RCC 7860 (cell line): ENCODE measurements around the gene TRIM2.

Experiments
- DNase-seq: peaks from one replicate; pipeline ENCODE4 v3.0.0-alpha.2; 2015; ENCODE audit warnings: low spot score
- FAIRE-seq: peaks from 2 replicates; lab custom pipeline; 2012; peaks lifted over from hg19 to GRCh38; lab: Jason Lieb, UNC

Gene TRIM2

GRCh38 chr4:153244969-153245368 lies 40.7 kb downstream of the TRIM2 start:
- FAIRE-seq = no peak
- DNase-seq = no peak

DNA sequence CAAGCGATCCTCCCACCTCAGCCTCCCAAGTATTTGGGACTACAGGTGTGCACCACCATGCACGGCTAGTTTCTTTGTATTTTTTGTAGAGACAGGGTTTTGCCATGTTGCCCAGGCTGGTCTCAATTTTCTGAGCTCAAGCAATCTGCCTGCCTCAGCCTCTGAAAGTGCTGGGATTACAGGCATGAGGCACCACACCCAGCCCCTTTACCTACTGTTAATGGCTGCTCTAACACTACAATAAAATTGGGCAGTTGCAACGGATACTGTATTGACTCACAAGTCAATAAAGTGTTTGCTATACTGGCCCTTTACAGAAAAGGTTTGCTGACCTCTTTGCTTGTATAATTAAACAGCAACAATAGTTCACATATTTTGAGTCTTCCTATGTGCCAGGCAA lies 41.5 kb downstream of the TRIM2 start:
- no peak for DNase-seq
- FAIRE-seq = no peak

GRCh38 chr4:153246446-153247115 lies 42.3 kb downstream of the TRIM2 start:
- DNase-seq = no peak

DNA sequence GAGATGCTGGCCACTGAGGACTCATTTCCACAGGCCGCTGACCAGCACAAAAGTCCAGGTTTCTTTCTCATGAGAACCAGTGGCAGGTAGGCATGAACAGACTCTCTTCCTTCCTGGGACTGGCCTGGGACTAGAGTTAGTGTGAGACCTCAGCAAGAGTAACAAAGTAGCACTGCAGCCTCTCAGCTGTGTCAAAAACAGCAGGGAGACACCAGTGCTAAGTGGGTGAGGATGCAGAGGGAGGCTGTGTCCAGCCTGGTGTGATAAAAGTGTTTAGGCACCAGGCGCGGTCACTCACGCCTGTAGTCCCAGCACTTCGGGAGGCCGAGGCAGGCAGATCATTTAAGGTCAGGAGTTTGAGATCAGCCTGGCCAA lies 42.9 kb downstream of the TRIM2 start:
- DNase-seq = no peak
- FAIRE-seq = no peak

More at GRCh38 chr4:153246446-153247115, 42.3 kb downstream of the TRIM2 start:
- no peak for FAIRE-seq

DNA sequence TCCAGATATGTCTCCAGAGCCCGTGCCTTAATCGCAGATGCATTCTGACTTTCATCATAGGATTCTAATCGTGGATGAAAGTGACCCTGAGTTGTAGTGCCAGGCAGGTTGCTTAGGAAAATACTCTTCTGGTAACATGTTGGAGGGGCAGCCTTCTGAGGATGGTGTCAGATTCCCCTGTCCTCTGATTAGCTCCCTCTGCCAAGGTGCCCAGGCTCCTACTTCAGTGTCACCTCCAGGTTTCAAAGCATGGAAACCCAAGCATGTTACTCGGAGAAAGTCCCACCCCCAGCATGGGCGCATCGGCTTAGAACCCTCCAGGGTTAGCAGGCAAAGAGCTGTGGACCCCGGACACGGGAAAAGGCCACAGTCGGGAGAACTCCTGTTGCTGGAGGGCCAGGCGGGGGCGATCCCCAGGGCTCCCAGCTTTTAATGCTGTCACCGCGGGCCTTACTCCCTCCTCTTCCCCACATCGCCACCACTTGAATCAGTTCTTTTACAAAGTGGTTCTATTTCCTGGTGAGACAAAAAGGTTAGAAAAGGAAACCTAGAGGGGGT lies 44.5 kb downstream of the TRIM2 start:
- FAIRE-seq (no peak), DNase-seq (no peak)

GRCh38 chr4:153249199-153250041 lies 45.2 kb downstream of the TRIM2 start:
- DNase-seq (peak; percentile 44), FAIRE-seq (no peak)

- no peak for FAIRE-seq
- no peak for DNase-seq
Measured at GRCh38 chr4:153252122-153252521, 47.9 kb downstream of the TRIM2 start.

GRCh38 chr4:153255233-153255632 lies 51.0 kb downstream of the TRIM2 start:
- no peak for FAIRE-seq
- no peak for DNase-seq

DNA sequence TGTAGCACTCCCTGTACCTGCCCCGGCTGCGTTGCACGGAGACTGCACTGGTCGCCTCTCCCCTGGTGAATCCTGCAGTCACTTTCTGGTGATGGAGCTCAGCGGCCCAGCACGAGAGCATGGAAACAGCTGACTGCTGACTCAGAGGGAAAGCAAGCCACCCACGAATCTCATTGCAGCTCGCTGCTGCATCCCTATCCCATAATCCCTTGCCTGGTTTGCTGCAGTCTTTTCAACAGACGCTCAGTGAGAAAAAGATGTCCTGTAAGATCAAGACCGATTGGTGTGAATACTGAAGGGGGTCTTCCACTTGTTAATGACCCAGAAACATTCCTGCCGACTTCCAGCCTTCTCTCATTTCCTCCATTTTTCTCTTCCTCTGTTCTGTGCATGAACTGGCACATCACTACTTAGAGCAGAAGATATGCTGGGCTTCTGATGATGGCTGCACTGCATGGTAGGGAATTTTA lies 52.9 kb downstream of the TRIM2 start:
- FAIRE-seq (no peak), DNase-seq (no peak)

DNA sequence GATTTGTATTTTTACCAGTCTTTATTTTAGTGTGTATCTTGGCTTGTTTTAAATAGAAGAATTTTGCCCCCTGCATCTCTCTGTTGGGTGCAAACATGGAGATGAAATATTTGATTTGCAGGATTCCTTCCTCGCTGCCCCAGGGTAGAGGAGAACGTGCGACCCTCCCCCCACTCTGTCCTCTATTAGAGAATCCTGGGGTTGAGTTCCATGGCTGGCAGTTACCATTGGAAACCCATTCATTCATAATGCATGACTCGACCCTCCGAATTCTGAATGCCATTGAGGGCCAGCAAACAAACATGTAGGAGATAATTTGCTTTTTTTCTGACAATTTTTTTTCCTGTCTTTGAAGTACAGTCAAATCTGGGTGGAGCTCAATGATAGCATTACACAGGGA lies 53.7 kb downstream of the TRIM2 start:
- FAIRE-seq = no peak
- no peak for DNase-seq

- FAIRE-seq (no peak), DNase-seq (no peak)
Measured at GRCh38 chr4:153258750-153259149, 54.5 kb downstream of the TRIM2 start.

DNA sequence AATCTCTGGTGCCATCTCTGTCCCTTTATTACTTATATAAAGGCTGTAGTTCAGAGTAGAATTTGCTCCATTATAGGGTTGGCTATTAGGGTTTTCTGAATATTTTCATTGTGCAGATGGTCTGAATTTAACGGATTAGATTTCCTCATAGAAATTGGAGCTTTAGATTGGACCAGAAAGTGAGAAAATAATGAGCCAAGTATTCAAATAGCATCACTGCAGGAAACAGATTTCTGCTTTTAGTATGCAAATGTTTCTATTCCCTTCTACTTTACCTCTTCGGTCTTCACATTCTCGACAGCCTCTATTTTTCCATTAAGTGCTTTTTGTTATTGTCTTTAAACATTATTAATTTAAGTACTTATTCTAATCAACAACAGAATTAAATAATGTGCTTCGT lies 55.4 kb downstream of the TRIM2 start:
- DNase-seq = no peak
- no peak for FAIRE-seq

DNA sequence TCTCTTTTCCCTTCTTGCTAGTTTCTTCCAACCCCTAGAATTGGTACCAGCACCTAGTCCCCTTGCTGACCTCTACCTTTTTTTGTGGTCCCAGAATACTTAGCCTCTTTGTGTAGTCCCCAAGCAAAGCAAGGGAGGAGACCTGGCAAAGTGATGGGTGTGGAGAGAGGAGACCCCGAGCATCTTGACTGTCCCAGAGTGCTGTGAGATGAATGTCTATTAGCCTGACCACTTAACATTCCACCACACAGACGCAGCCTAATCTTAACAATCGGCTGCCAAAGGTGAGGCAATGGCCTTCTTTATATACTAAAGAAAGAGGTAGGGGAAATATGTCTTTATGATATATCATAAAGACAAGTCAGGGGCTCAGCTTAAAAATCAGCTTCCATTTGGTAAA lies 55.9 kb downstream of the TRIM2 start:
- DNase-seq = no peak
- no peak for FAIRE-seq

DNA sequence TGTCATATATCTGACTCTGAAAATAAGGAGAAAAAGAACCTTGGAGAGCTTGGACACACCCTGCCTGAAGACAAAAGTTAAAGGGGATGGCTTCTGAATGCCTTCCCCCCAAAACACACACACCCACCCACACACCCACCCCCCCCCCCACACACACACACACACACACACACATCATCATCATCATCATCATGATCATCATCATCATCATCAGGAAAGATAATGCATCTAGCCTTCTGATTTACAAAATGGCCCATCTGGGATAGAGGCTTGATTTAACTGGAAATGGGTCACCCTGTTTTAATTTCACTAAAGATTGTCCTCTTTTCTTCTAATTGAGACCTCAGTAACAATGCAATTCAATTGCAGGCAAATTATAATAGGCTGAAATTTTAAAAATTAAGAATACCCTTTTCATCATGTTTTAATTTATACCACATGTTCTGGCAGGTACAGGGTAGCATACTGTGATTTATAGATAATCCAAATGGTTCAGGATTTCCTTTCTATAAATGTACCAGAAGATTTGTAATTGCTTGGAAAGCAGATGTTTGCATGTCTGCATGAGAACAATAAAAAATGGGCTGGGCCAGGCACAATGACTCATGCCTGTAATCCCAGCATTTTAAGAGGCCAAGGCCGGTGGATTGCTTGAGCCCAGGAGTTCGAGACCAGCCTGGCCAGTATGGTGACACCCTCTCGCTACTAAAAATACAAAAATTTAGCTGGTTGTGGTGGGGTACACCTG lies 56.5 kb downstream of the TRIM2 start:
- FAIRE-seq = no peak
- DNase-seq = no peak

GRCh38 chr4:153261461-153261860 lies 57.2 kb downstream of the TRIM2 start:
- no peak for DNase-seq
- FAIRE-seq = no peak

GRCh38 chr4:153261914-153262313 lies 57.7 kb downstream of the TRIM2 start:
- no peak for DNase-seq
- FAIRE-seq = no peak

GRCh38 chr4:153265306-153266047 lies 61.2 kb downstream of the TRIM2 start:
- peak; percentile 62 for FAIRE-seq
- peak; percentile 63 for DNase-seq

DNA sequence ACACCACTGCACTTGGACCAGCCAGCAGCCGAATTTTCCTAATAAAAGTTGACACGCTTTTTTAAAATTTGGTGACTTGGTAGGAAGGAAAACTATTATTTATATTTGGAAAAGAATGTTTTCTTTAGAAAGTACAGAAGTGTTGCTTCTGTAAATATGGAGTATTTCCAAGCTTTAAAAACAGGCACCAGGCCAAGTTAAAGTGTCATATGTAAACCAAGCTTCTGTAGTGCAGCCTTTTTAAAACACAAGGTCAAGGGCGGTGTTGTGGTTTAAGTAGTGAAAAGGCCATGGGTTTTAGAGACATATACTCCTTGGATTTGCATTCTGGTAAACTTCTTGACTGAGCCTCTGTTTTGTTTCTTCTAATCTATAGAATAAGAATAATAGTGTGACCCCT lies 62.7 kb downstream of the TRIM2 start:
- DNase-seq (no peak), FAIRE-seq (no peak)

DNA sequence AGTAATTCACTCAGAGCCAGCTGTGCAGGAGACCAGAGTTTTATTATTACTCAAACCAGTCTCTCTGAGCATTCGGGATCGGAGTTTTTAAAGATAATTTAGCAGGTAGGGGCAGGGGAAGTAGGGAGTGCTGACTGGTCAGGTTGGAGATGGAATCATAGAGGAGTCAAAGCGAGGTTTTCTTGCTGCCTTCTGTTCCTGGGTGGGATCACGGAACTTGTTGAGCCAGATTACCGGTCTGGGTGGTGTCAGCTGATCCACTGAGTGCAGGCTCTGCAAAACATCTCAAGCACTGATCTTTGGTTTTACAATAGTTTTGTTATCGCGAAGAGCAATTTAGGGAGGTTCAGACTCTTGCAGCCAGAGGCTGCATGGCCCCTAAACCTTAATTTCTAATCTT lies 63.6 kb downstream of the TRIM2 start:
- DNase-seq (no peak), FAIRE-seq (no peak)

DNA sequence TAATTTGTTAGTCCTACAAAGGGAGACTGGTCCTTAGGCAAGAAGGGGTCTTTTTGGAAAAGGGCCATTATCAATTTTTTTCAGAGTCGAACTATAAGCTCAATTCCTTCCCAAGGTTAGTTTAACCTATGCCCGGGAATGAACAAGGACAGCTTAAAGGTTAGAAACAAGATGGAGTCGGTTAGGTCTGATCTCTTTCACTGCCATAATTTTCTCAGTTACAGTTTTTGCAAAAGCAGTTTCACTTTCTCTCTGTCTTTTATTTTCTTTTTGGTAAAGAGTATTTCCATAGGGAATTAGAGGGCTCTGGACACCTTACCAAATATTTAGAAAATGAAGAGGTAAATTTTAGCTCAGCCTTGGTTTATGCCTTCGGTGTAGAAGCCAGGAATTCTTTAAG lies 64.1 kb downstream of the TRIM2 start:
- no peak for DNase-seq
- FAIRE-seq = no peak
